IMR-90 (cell line): Measurements from ENCODE around the gene ARF5. TPM values are rescaled to one million over a fixed set of nuclear protein-coding genes. Genes with fewer than 3 reads are reported as not detected.
A peak's percentile ranks its signal among the peaks of the same experiment; 100 is the strongest.

Source experiments
- ATAC-seq: fragments of 200-7000 bp; cut with Tn5 transposase; 2 replicates; pipeline ENCODE4 v1.9.1; 2020; ENCODE audit warnings: low read depth, mild to moderate bottlenecking, moderate library complexity
- BruUV-seq: library from RNA; stranded (reverse); fragments of 400-500 nt; replicated peaks from 2 replicates; lab custom pipeline; 2021; lab: Mats Ljungman, UMichigan
- CTCF ChIA-PET: fragments of 300-600 bp; formaldehyde crosslinking; extraction: SDS; loops from one replicate; lab custom pipeline; 2021; ENCODE audit warnings: antibody characterized with exemption; lab: Yijun Ruan, JAX
- POLR2A ChIA-PET: fragments of 300-600 bp; sonication (Branson Sonifier 250); formaldehyde crosslinking; loops from one replicate; lab custom pipeline; 2022; ENCODE audit warnings: antibody characterized with exemption; ENCODE audit not compliant: unreplicated experiment; lab: Charles Lee
- DNase-seq: peaks from one replicate; pipeline ENCODE4 v3.0.0; 2013
- H2AFZ ChIP-seq: replicated peaks from 2 replicates; pipeline ENCODE3; 2013; ENCODE audit warnings: low read length, mild to moderate bottlenecking; ENCODE audit not compliant: poor library complexity
- H2AK5ac ChIP-seq: 2 replicates; pipeline ENCODE4 v1.6.1; 2013; ENCODE audit warnings: low read depth, low read length, inconsistent platforms
- H2AK9ac ChIP-seq: replicated peaks from 2 replicates; pipeline ENCODE3; 2013; ENCODE audit warnings: mild to moderate bottlenecking, low read depth, low read length, moderate library complexity; ENCODE audit not compliant: poor library complexity
- H2BK120ac ChIP-seq: 2 replicates; pipeline ENCODE4 v1.6.1; 2013; ENCODE audit warnings: low read depth, low read length, inconsistent platforms
- H2BK15ac ChIP-seq: 3 replicates; pipeline ENCODE4 v1.6.1; 2013; ENCODE audit warnings: low read depth, low read length, inconsistent platforms
- H2BK20ac ChIP-seq: 2 replicates; pipeline ENCODE4 v1.6.1; 2013; ENCODE audit warnings: low read depth, mild to moderate bottlenecking, inconsistent platforms, low read length, moderate library complexity
- H2BK5ac ChIP-seq: 2 replicates; pipeline ENCODE4 v1.6.1; 2013; ENCODE audit warnings: mild to moderate bottlenecking, low read depth, low read length, inconsistent platforms; ENCODE audit not compliant: poor library complexity, severe bottlenecking
- H3K14ac ChIP-seq: replicated peaks from 2 replicates; pipeline ENCODE4 v1.6.1; 2013; ENCODE audit warnings: low read depth, low read length, inconsistent platforms
- H3K18ac ChIP-seq: 2 replicates; pipeline ENCODE4 v1.6.1; 2013; ENCODE audit warnings: low read depth, low read length, control low read depth
- H3K23ac ChIP-seq: 2 replicates; pipeline ENCODE4 v1.6.1; 2013; ENCODE audit warnings: low read depth, low read length, inconsistent platforms
- H3K27ac ChIP-seq: 2 replicates; pipeline ENCODE4 v1.5.1; 2013; ENCODE audit warnings: mild to moderate bottlenecking, control low read depth, low read length; ENCODE audit not compliant: insufficient read depth
- H3K27me3 ChIP-seq: 2 replicates; pipeline ENCODE4 v1.6.1; 2013; ENCODE audit warnings: low read length; ENCODE audit not compliant: control insufficient read depth, insufficient read depth
- H3K36me3 ChIP-seq: 2 replicates; pipeline ENCODE4 v1.6.1; 2013; ENCODE audit warnings: low read length, mixed read lengths; ENCODE audit not compliant: control insufficient read depth, insufficient read depth
- H3K4ac ChIP-seq: 2 replicates; pipeline ENCODE4 v1.6.1; 2013; ENCODE audit warnings: low read depth, low read length, inconsistent platforms
- H3K4me1 ChIP-seq: 2 replicates; pipeline ENCODE4 v1.6.1; 2013; ENCODE audit warnings: low read length, mixed read lengths; ENCODE audit not compliant: control insufficient read depth, insufficient read depth
- H3K4me2 ChIP-seq: 2 replicates; pipeline ENCODE4 v1.6.1; 2013; ENCODE audit warnings: low read depth, mild to moderate bottlenecking, control low read depth, low read length, moderate library complexity
- H3K4me3 ChIP-seq: 2 replicates; pipeline ENCODE4 v1.5.1; 2013; ENCODE audit warnings: low read depth, mild to moderate bottlenecking, control low read depth, low read length, moderate library complexity; ENCODE audit not compliant: insufficient read depth
- H3K56ac ChIP-seq: 2 replicates; pipeline ENCODE4 v1.6.1; 2013; ENCODE audit warnings: low read length, inconsistent platforms; ENCODE audit not compliant: insufficient read depth; ENCODE audit errors: extremely low read depth
- H3K79me1 ChIP-seq, 2 experiments: 2 replicates each; pipeline ENCODE4 v1.6.1; 2013; ENCODE audit warnings: low read length in 2 of 2, inconsistent platforms in 1 of 2, low read depth in 1 of 2
- H3K9ac ChIP-seq: 2 replicates; pipeline ENCODE4 v1.6.1; 2013; ENCODE audit warnings: low read depth, low read length, control low read depth
- H3K9me1 ChIP-seq: 2 replicates; pipeline ENCODE4 v1.6.1; 2013; ENCODE audit warnings: low read length, inconsistent platforms; ENCODE audit not compliant: insufficient read depth
- H3K9me3 ChIP-seq: 2 replicates; pipeline ENCODE4 v1.6.1; 2013; ENCODE audit warnings: low read length; ENCODE audit not compliant: control insufficient read depth, insufficient read depth
- H4K20me1 ChIP-seq: 2 replicates; pipeline ENCODE4 v1.6.1; 2013; ENCODE audit warnings: low read length, inconsistent platforms; ENCODE audit not compliant: insufficient read depth
- H4K5ac ChIP-seq: 2 replicates; pipeline ENCODE4 v1.6.1; 2013; ENCODE audit warnings: mild to moderate bottlenecking, low read depth, low read length, control low read depth
- H4K8ac ChIP-seq, 2 experiments: 2 replicates each; pipeline ENCODE4 v1.6.1; 2013; ENCODE audit warnings: low read depth in 2 of 2, low read length in 2 of 2, control low read depth in 1 of 2, inconsistent platforms in 1 of 2
- H4K91ac ChIP-seq: 2 replicates; pipeline ENCODE4 v1.6.1; 2013; ENCODE audit warnings: low read depth, low read length, inconsistent platforms; ENCODE audit not compliant: insufficient read depth
- BHLHE40 ChIP-seq: fragments of 150-350 bp; IDR thresholded peaks from 2 replicates; pipeline ENCODE4 v1.6.1; 2016; ENCODE audit warnings: mild to moderate bottlenecking, low read depth, low read length
- CEBPB ChIP-seq: IDR thresholded peaks from 2 replicates; pipeline ENCODE4 v1.6.1; 2012; ENCODE audit warnings: low read depth, low read length, improper control_type of control experiment
- CHD1 ChIP-seq: IDR thresholded peaks from 2 replicates; pipeline ENCODE4 v1.6.1; 2012; ENCODE audit warnings: low read depth, low read length, improper control_type of control experiment
- CTCF ChIP-seq: conservative IDR thresholded peaks from 2 replicates; pipeline ENCODE4 v1.5.1; 2012; ENCODE audit warnings: mild to moderate bottlenecking, low read depth, low read length, improper control_type of control experiment
- ELK1 ChIP-seq: fragments of 150-350 bp; IDR thresholded peaks from 2 replicates; pipeline ENCODE4 v1.6.1; 2016; ENCODE audit warnings: low read depth, mild to moderate bottlenecking, low read length, moderate library complexity, borderline replicate concordance
- FOS ChIP-seq: fragments of 150-350 bp; IDR thresholded peaks from 2 replicates; pipeline ENCODE4 v1.6.1; 2016; ENCODE audit warnings: low read depth, low read length
- MAFK ChIP-seq: IDR thresholded peaks from 2 replicates; pipeline ENCODE4 v1.6.1; 2012; ENCODE audit warnings: low read depth, low read length, improper control_type of control experiment
- MAZ ChIP-seq: IDR thresholded peaks from 2 replicates; pipeline ENCODE4 v1.6.1; 2012; ENCODE audit warnings: low read depth, mild to moderate bottlenecking, low read length, improper control_type of control experiment, moderate library complexity, borderline replicate concordance
- MXI1 ChIP-seq: IDR thresholded peaks from 2 replicates; pipeline ENCODE4 v1.6.1; 2012; ENCODE audit warnings: low read depth, mild to moderate bottlenecking, low read length, moderate library complexity, borderline replicate concordance
- NFE2L2 ChIP-seq: fragments of 150-350 bp; IDR thresholded peaks from 2 replicates; pipeline ENCODE4 v1.6.1; 2016; ENCODE audit warnings: low read depth, mild to moderate bottlenecking, low read length
- POLR2A ChIP-seq: IDR thresholded peaks from 2 replicates; pipeline ENCODE4 v1.6.1; 2012; ENCODE audit warnings: mild to moderate bottlenecking, low read depth, low read length
- RAD21 ChIP-seq: IDR thresholded peaks from 2 replicates; pipeline ENCODE4 v1.6.1; 2012; ENCODE audit warnings: low read length, improper control_type of control experiment
- RCOR1 ChIP-seq: IDR thresholded peaks from 2 replicates; pipeline ENCODE4 v1.6.1; 2012; ENCODE audit warnings: mild to moderate bottlenecking, low read length, improper control_type of control experiment; ENCODE audit not compliant: insufficient replicate concordance
- RFX5 ChIP-seq: IDR thresholded peaks from 2 replicates; pipeline ENCODE4 v1.8.0; 2012; ENCODE audit warnings: low read depth, mild to moderate bottlenecking, low read length, moderate library complexity
- SMC3 ChIP-seq: fragments of 150-350 bp; IDR thresholded peaks from 2 replicates; pipeline ENCODE4 v1.6.1; 2016; ENCODE audit warnings: low read depth, mild to moderate bottlenecking, antibody characterized with exemption, low read length, moderate library complexity
- WGBS, 2 experiments: methylation state at CpG; one replicate each; pipeline versions ENCODE4 v1.1.5 to v1.1.7; 2013; ENCODE audit warnings: missing lambda C conversion rate in 2 of 2; ENCODE audit not compliant: insufficient read length in 1 of 2; ENCODE audit errors: extremely low coverage in 2 of 2; 5-methylcytosine and 5-hydroxymethylcytosine counted together
- dilution Hi-C: fragments of 300-500 bp; cut with HindIII; formaldehyde crosslinking; loops from one replicate; pipeline ENCODE4 v1.14.3; 2018; ENCODE audit warnings: low sequenced_read_pairs; ENCODE audit not compliant: unreplicated experiment
- in situ Hi-C: fragments of 300-500 bp; cut with MboI; formaldehyde crosslinking; loops from 3 replicates; pipeline ENCODE4 v1.14.3; 2019; ENCODE audit warnings: low sequenced_read_pairs, inconsistent platforms, mixed read lengths
- intact Hi-C: fragments of 100-400 bp; cut with micrococcal nuclease; formaldehyde crosslinking; loops from 2 replicates; pipeline ENCODE4 v1.10.0; 2022
- polyA plus RNA-seq, 3 experiments: library from polyadenylated mRNA; depleted of rRNA; stranded (reverse); fragments of >200 nt; gene quantifications; 2 replicates each; pipeline ENCODE4 v1.2.3, GENCODE V29; 2012; ENCODE audit warnings: low replicate concordance in 1 of 3
- total RNA-seq: library from RNA; depleted of rRNA; stranded (reverse); fragments of >200 nt; gene quantifications from 2 replicates; pipeline ENCODE4 v1.2.3, GENCODE V29; 2012

Gene ARF5
- total and polyA plus RNA-seq, 2 of the 4 experiments (the other 2 are of a cell fraction), result 128 to 274 TPM

GRCh38 chr7:127588697-127589482 is 679 bp downstream of the ARF5 start:
- Histone ChIP-seq H3K18ac (no peak overlapping the region), H2BK20ac (no peak overlapping the region), H3K36me3 (peaks cover 11% of the 10 kb centered on the region), H3K27ac (peak overlapping the region; percentile 73), H3K4me3 (peak overlapping the region; percentile 80), H2BK5ac (peak overlapping the region; percentile 67), H2AK5ac (peak overlapping the region; percentile 60), H4K91ac (no peak overlapping the region), H4K8ac (peak overlapping the region in 1 of 2 experiments; percentile 84; a peak in 3 of 4 replicates), H3K14ac (peak overlapping the region; percentile 88; the same call in 1 of the 2 replicates), H3K9ac (peak overlapping the region; percentile 63), H3K9me1 (peaks cover 14% of the 10 kb centered on the region), H2AFZ (peak overlapping the region; percentile 94), H4K20me1 (peaks cover 13% of the 10 kb centered on the region), H2BK15ac (no peak overlapping the region), H3K56ac (peak overlapping the region; percentile 24; the same call in 1 of the 2 replicates), H3K79me1 (peaks cover 21 to 45% of the 10 kb centered on the region in 2 experiments), H3K4ac (peak overlapping the region; percentile 64), H3K9me3 (no peaks in the 10 kb centered on the region), H2BK120ac (no peak overlapping the region; the same call in 1 of the 2 replicates), H2AK9ac (peak overlapping the region; percentile 92), H4K5ac (no peak overlapping the region), H3K4me2 (peak overlapping the region; percentile 72), H3K23ac (peak overlapping the region; percentile 13), H3K27me3 (no peaks in the 10 kb centered on the region), H3K4me1 (peaks cover 16% of the 10 kb centered on the region)
- intact Hi-C loops (loop anchor here (2.0 to 10.0 kb wide), 5 partner anchors 44 to 620 kb away; partner anchors contain the start of genes LRRC4 and ZNF800), in situ Hi-C loops (no loop called here), dilution Hi-C loops (no loop called here)
- ChIA-PET CTCF (interaction anchor here (1.1 to 2.0 kb wide), 2 partner anchors 119 to 621 kb away, joined by 5 to 7 read pairs; no protein-coding TSS in a partner anchor), POLR2A (interaction anchor here (0.6 kb wide), 1 partner anchor 67 kb away, joined by 9 read pairs; no protein-coding TSS in a partner anchor)
- BruUV-seq, result no TSS peak
- ATAC-seq (peak; percentile 46), DNase-seq (peak; percentile 51)
- WGBS, 2 experiments, result 2% methylated on average over 7 of the region's 43 CpGs; no CpG with 5 or more reads in 1 of the 2 experiments
- TF ChIP-seq CHD1 (no peak), RAD21 (peak; percentile 65), MAFK (no peak), CEBPB (no peak), RFX5 (no peak), NFE2L2 (no peak), RCOR1 (peak; percentile 37), SMC3 (peak; percentile 31), POLR2A (no peak; the same call in 1 of the 2 replicates), ELK1 (no peak), MAZ (no peak), FOS (no peak), CTCF (peak; percentile 71), BHLHE40 (no peak), MXI1 (no peak)
